ENCODE measurements around the gene ASIC2. TPM values are rescaled to one million over a fixed set of nuclear protein-coding genes. Genes with fewer than 3 reads are reported as not detected.

Gene ASIC2
- total and polyA plus RNA-seq, 2 donors (not counting 3 experiments of a cell fraction or from before 2014, with no cell fraction given): not detected

DNA sequence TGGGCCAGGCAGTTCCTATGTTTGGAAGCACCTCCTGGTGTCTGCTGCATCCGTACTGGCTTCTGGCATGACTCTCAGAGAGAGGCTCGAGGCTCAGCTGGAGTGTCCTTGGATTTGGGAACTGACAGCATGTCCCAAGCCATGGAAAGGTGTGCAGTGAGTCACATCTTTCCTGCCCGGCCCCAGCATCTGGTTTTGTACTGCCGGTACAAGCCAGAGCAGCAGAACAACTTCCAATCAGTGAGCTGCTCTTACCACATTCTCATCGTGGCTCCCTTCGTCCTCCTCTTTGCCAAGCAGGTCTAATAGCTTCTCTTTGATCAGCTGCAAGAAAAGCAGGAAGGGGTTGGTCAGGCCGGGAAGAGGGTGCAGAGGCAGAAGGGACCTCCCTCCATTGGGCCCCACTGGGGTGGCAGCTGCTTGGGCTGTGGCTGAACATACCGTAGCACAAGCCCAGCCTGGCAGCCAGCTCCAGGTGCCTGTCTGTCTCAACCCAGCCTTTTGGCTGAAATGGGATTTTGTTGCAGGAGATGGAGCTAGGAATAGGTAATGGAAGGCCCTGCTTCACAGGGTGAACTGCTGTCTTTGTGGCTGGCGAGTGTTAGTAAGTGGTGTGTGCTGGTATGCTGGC lies 277.3 kb downstream of the ASIC2 start:
- Histone ChIP-seq H3K4me3 (replicated peaks in 1 of 3; ENCODE audit: insufficient read depth in 1 of 3, low read depth in 1 of 3, low read length in 3 of 3) (no peak overlapping the region), H3K27me3 (ENCODE audit: control insufficient read depth in 2 of 2, insufficient read depth in 2 of 2, low read length in 2 of 2) (no peaks in the 10 kb centered on the region), H3K4me1 (ENCODE audit: control insufficient read depth, extremely low read depth, insufficient read depth, low read length) (no peaks in the 10 kb centered on the region), H3K9me3 (replicated peaks; ENCODE audit: control insufficient read depth, insufficient read depth, low read length) (no peaks in the 10 kb centered on the region), H3K27ac (ENCODE audit: insufficient read depth, low read depth, low read length) (no peak overlapping the region), H3K9me1 (replicated peaks; ENCODE audit: control insufficient read depth, extremely low read depth, insufficient read depth, low read length) (no peaks in the 10 kb centered on the region), H3K36me3 (ENCODE audit: control insufficient read depth in 2 of 2, extremely low read depth in 1 of 2, insufficient read depth in 2 of 2, low read length in 2 of 2) (no peaks in the 10 kb centered on the region), H4K20me1 (replicated peaks; ENCODE audit: control insufficient read depth, extremely low read depth, insufficient read depth, low read length) (no peaks in the 10 kb centered on the region), H3K9ac (replicated peaks; ENCODE audit: extremely low read depth, insufficient read depth, low read length) (no peak overlapping the region), H2AFZ (ENCODE audit: low read depth, low read length) (no peak overlapping the region), H3K79me2 (ENCODE audit: control insufficient read depth, insufficient read depth, low read length) (no peaks in the 10 kb centered on the region), H3K4me2 (ENCODE audit: insufficient read depth, low read length) (no peak overlapping the region)
- FAIRE-seq: no peak
- intact Hi-C loops (cut with micrococcal nuclease): no loop called here
- no peak for DNase-seq (ENCODE audit: low read depth, low spot score)
- TF ChIP-seq, protein P1, sequence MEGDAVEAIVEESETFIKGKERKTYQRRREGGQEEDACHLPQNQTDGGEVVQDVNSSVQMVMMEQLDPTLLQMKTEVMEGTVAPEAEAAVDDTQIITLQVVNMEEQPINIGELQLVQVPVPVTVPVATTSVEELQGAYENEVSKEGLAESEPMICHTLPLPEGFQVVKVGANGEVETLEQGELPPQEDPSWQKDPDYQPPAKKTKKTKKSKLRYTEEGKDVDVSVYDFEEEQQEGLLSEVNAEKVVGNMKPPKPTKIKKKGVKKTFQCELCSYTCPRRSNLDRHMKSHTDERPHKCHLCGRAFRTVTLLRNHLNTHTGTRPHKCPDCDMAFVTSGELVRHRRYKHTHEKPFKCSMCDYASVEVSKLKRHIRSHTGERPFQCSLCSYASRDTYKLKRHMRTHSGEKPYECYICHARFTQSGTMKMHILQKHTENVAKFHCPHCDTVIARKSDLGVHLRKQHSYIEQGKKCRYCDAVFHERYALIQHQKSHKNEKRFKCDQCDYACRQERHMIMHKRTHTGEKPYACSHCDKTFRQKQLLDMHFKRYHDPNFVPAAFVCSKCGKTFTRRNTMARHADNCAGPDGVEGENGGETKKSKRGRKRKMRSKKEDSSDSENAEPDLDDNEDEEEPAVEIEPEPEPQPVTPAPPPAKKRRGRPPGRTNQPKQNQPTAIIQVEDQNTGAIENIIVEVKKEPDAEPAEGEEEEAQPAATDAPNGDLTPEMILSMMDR (IDR thresholded peaks at IDR 0.05; ENCODE audit: extremely low read depth in 1 of 2, insufficient read depth in 1 of 2, low read depth in 1 of 2, low read length in 2 of 2): no peak
- TF ChIP-seq FOS (IDR thresholded peaks at IDR 0.05; ENCODE audit: borderline replicate concordance, insufficient read depth, low read length) (no peak), MYC (IDR thresholded peaks at IDR 0.05; ENCODE audit: low read depth, low read length) (no peak), GATA2 (IDR thresholded peaks at IDR 0.05; ENCODE audit: insufficient read depth, insufficient read length, low read depth, low read length) (no peak), POLR2AphosphoS5 (IDR thresholded peaks at IDR 0.05; ENCODE audit: insufficient read depth, low read depth, low read length) (no peak), POLR2A (IDR thresholded peaks at IDR 0.05; ENCODE audit: low read depth, low read length) (no peak), EZH2 (IDR thresholded peaks at IDR 0.05; ENCODE audit: borderline replicate concordance, low read depth, low read length, severe bottlenecking) (no peak)
- TF ChIP-seq, protein P2, sequence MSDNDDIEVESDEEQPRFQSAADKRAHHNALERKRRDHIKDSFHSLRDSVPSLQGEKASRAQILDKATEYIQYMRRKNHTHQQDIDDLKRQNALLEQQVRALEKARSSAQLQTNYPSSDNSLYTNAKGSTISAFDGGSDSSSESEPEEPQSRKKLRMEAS (IDR thresholded peaks at IDR 0.05; ENCODE audit: insufficient read depth, insufficient read length): no peak
- BruUV-seq (replicated peaks): no TSS peak
- POLR2A ChIA-PET: no interaction called here
- dilution Hi-C loops (cut with MboI; ENCODE audit: extremely low pct_ligation_motif_present, low sequenced_read_pairs): no loop called here
- CTCF ChIA-PET: interaction anchor here (1.0 kb wide), 1 partner anchor 23 kb away, joined by 3 read pairs; no protein-coding TSS in a partner anchor

Measured in endothelial cell of umbilical vein (primary cell).